Colonic mucosa (tissue), 4 donors: Measurements from ENCODE around the gene CEMIP2. TPM values are rescaled to one million over a fixed set of nuclear protein-coding genes. Genes with fewer than 3 reads are reported as not detected.

Experiments used
- DNase-seq: peaks from one replicate; pipeline ENCODE4 v3.0.0-alpha.2; 2020
- H3K27ac ChIP-seq: fragments of 200-600 bp; one replicate; pipeline ENCODE4 v1.8.0; 2021
- H3K27me3 ChIP-seq: fragments of 200-600 bp; one replicate; pipeline ENCODE4 v1.8.0; 2021
- H3K36me3 ChIP-seq: fragments of 200-600 bp; one replicate; pipeline ENCODE4 v1.8.0; 2021
- H3K4me1 ChIP-seq: fragments of 200-600 bp; one replicate; pipeline ENCODE4 v1.8.0; 2021; ENCODE audit warnings: mild to moderate bottlenecking
- H3K4me3 ChIP-seq: fragments of 200-600 bp; one replicate; pipeline ENCODE4 v1.8.0; 2021
- H3K9ac ChIP-seq, 2 donors: one replicate each; pipeline ENCODE4 v1.7.0; 2013; ENCODE audit warnings: control low read depth in 2 of 2, low read depth in 2 of 2, low read length in 2 of 2
- H3K9me3 ChIP-seq: fragments of 200-600 bp; one replicate; pipeline ENCODE4 v1.8.0; 2021
- intact Hi-C: fragments of 100-400 bp; cut with DNase I; formaldehyde crosslinking; loops from one replicate; pipeline ENCODE4 v1.14.1; 2022
- total RNA-seq, 2 donors: library from RNA; stranded (reverse); fragmentation: NEBNext Ultra II Directional in 1 of 2; extraction: Animal tissue kit (Norgen Biotek cat#: 25700) in 1 of 2; gene quantifications; one replicate each; pipeline ENCODE4 v1.2.1, GENCODE V29; 2021
- TF ChIP-seq, protein P1 (sequence below): fragments of 200-600 bp; IDR thresholded peaks from one replicate; pipeline ENCODE4 v1.8.0; 2022; ENCODE audit warnings: antibody characterized with exemption, mild to moderate bottlenecking
- donor health status: healthy.
- donor health status: DM: no; HTN: no; CAD: no.
- donor health status: DM: no; HTN: no; CAD: no.

Gene CEMIP2
- total RNA-seq, 2 donors from 2014 or later: 72.7 to 111 TPM

DNA sequence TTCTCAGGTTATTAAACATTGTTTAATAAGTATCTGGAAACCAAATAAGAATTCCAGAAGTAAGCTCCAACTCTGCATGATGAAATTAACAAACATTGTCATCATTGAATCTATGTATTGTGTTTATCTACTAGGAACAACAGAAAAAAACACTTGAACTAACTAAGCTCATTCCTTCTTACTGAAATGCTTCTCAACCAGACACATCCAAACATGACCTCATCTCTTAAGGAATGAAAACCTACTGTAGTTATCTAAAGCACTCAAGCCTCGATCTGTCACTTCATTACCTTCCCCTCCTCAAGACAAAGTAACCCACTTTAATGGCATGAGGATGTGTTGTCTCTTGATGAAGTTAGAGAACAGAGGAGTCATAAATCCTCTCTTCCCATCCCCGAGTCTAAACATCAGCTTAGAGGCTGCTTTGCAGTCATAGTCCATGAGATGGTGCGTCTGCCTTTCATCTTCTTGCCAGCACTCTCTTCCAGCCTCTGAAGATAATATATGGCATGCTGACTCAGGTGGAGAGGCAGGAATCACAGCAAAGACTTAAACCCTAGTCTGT, 86.5 kb downstream of the CEMIP2 start:
- no peak for DNase-seq

DNA sequence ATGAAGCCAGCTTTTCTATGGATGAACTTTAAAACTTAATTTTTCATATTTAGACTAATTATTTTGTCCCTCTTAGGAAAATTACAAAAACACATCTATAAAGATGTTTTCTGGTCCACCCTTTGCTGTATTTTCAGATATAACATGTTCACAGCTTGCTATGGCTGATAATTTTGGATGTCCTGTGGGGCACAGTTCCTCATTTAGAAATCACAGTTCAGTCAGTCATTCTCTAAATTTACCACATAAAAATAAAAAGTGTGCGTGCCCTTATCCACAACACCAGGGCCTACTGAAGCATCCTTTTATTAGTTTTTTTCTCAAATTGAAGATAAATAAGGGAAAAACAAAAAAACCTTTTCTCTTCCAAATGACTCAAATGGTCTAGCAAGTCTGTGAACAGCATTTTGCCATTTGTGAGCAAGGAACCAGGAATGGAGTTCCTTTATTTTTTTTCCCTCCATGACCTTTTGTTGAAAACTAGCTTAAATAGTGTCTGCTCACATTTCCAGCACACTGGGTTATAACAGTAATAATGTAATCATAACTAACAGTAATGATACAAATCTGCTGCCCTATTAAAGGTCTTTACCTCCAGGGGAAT, 87.1 kb downstream of the CEMIP2 start:
- peaks cover 18% of the 10 kb centered on the region for H3K4me1 ChIP-seq
- H3K27ac ChIP-seq: peak overlapping the region; percentile 37
- H3K9me3 ChIP-seq: no peaks in the 10 kb centered on the region
- no peak overlapping the region for H3K9ac ChIP-seq
- H3K36me3 ChIP-seq: no peaks in the 10 kb centered on the region
- DNase-seq: no peak
- intact Hi-C loops: no loop called here
- H3K27me3 ChIP-seq: no peaks in the 10 kb centered on the region
- no peak overlapping the region for H3K4me3 ChIP-seq
- TF ChIP-seq, protein P1, sequence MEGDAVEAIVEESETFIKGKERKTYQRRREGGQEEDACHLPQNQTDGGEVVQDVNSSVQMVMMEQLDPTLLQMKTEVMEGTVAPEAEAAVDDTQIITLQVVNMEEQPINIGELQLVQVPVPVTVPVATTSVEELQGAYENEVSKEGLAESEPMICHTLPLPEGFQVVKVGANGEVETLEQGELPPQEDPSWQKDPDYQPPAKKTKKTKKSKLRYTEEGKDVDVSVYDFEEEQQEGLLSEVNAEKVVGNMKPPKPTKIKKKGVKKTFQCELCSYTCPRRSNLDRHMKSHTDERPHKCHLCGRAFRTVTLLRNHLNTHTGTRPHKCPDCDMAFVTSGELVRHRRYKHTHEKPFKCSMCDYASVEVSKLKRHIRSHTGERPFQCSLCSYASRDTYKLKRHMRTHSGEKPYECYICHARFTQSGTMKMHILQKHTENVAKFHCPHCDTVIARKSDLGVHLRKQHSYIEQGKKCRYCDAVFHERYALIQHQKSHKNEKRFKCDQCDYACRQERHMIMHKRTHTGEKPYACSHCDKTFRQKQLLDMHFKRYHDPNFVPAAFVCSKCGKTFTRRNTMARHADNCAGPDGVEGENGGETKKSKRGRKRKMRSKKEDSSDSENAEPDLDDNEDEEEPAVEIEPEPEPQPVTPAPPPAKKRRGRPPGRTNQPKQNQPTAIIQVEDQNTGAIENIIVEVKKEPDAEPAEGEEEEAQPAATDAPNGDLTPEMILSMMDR: no peak

More for the DNA sequence above, 86.5 kb downstream of the CEMIP2 start:
- H3K4me3 ChIP-seq: no peak overlapping the region
- no peaks in the 10 kb centered on the region for H3K27me3 ChIP-seq
- intact Hi-C loops: no loop called here
- H3K36me3 ChIP-seq: no peaks in the 10 kb centered on the region
- peaks cover 18% of the 10 kb centered on the region for H3K4me1 ChIP-seq
- no peaks in the 10 kb centered on the region for H3K9me3 ChIP-seq
- H3K27ac ChIP-seq: peak overlapping the region; percentile 37
- no peak overlapping the region for H3K9ac ChIP-seq
- TF ChIP-seq, protein P1: no peak

DNA sequence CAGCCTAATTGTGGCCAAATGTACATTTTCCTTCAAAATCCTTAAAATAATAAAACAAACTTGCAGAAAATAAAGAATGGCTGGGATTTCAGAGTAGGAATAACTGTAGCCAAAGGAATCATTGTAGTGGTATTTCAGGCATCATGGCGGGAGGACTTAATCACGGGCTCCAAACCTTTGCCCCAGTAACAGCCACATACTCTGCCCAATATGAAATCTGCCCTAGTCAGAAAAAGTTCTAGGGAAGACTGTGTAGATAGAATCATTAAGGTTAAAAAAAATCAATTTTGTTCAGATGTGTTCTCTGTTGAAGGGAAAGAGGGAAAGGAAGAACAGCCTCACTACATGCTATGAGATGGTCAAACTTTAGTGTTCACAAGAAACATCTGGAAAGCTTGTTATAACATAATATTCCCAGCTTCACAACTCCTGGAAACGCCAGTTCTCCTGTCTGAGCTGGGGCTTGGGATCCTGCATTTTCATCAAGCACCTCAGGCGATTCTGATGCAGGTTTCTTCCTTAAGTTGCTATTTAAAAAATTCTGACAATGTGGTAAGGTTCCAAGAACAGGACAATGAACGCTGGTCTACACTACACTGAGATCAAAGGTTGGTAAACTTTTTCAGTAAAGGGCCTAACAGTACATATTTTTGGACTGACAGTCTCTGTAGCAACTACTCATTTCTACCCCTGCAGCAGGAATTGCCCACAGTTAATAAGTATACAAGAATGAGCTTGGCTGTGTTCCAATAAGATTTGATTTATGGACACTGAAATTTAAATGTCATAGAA, 87.9 kb downstream of the CEMIP2 start:
- H3K27ac ChIP-seq: peak overlapping the region; percentile 37

DNA sequence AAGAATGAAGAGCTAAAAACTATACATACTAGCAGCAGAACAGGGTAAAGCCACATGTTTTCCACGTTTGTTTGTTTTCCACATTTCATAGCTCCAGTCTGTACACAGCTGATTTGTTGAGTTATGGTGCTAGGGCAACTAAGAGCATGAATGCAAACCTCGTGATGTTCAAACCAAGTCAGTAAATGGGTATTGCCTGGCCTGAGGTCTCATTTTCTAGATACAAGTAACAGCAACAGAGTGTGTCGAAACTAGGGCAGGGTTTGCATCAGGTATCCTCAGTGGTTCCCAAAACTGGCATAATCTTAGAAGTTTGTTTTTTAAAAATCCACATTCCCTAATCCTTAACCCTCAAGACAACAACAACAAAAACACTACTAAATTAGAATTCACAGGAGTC, 89.3 kb downstream of the CEMIP2 start:
- Histone ChIP-seq H3K36me3 (no peaks in the 10 kb centered on the region), H3K9ac (no peak overlapping the region), H3K27ac (no peak overlapping the region), H3K9me3 (no peaks in the 10 kb centered on the region), H3K4me3 (no peak overlapping the region), H3K4me1 (peaks cover 18% of the 10 kb centered on the region), H3K27me3 (no peaks in the 10 kb centered on the region)
- intact Hi-C loops: no loop called here
- no peak for DNase-seq
- TF ChIP-seq, protein P1: no peak

More for the DNA sequence above, 87.9 kb downstream of the CEMIP2 start:
- TF ChIP-seq, protein P1: no peak
- intact Hi-C loops: no loop called here
- H3K9ac ChIP-seq: no peak overlapping the region
- H3K27me3 ChIP-seq: no peaks in the 10 kb centered on the region
- no peaks in the 10 kb centered on the region for H3K9me3 ChIP-seq
- H3K36me3 ChIP-seq: no peaks in the 10 kb centered on the region
- peaks cover 18% of the 10 kb centered on the region for H3K4me1 ChIP-seq
- no peak overlapping the region for H3K4me3 ChIP-seq
- no peak for DNase-seq

- TF ChIP-seq, protein P1: no peak
Observed at GRCh38 chr9:71677209-71677608, 91.1 kb downstream of the CEMIP2 start.

More at GRCh38 chr9:71677209-71677608, 91.1 kb downstream of the CEMIP2 start:
- Histone ChIP-seq H3K27ac (peak overlapping the region; percentile 58), H3K4me1 (peaks cover 18% of the 10 kb centered on the region), H3K9ac (no peak overlapping the region), H3K9me3 (no peaks in the 10 kb centered on the region), H3K27me3 (no peaks in the 10 kb centered on the region), H3K4me3 (no peak overlapping the region), H3K36me3 (no peaks in the 10 kb centered on the region)
- intact Hi-C loops: no loop called here
- DNase-seq: no peak
